Umbilical cord (tissue), 2 donors: ENCODE results near the gene GLP2R. TPM values are rescaled to one million over a fixed set of nuclear protein-coding genes. Genes with fewer than 3 reads are reported as not detected.

Source experiments
- DNase-seq: peaks from one replicate; pipeline ENCODE4 v3.0.0-alpha.2; 2015; ENCODE audit warnings: low spot score
- total RNA-seq: library from RNA; depleted of rRNA; stranded (reverse); fragments of >200 nt; gene quantifications from one replicate; pipeline ENCODE4 v1.2.3, GENCODE V29; 2014; ENCODE audit warnings: low replicate concordance; ENCODE audit not compliant: insufficient read depth

GLP2R gene
- total RNA-seq, 1 donor from 2014 or later, result 3.9 TPM

DNA sequence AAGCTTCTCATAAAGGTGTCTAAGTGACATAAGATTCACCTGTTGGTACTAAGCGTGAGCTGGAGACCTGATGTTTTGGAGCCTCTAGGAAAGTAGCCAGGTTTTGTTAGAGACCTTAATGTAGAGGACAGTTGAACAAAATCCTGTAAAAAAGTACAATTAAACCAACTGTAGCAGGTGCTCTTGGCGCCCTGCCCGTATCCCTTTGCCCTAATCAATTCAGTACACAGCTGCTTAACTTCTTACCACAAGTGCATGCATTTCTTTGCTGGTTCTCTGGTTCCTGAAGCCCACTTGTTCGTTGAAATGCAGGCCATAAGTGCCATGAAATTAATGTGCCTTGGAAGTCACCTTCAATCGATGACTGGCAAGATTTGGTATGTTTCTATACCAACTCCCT is 24.4 kb downstream of the GLP2R start:
- no peak for DNase-seq

DNA sequence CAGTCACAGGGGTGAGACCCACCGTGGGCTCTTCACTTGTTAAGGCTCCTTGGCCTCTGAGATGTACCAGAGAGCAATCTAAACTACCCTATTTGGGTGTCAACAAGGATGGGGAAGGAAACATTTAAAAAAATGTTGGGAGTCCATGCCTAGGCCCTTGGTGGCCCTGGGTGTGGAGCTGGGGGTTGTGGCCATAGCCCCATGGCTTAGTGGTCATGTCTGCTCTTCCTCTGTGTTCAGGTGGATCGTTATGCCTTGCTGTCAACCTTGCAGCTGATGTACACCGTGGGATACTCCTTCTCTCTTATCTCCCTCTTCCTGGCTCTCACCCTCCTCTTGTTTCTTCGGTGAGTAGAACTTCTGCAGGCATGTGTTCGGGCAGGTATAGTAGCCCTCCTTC is 28.5 kb downstream of the GLP2R start:
- no peak for DNase-seq

DNA sequence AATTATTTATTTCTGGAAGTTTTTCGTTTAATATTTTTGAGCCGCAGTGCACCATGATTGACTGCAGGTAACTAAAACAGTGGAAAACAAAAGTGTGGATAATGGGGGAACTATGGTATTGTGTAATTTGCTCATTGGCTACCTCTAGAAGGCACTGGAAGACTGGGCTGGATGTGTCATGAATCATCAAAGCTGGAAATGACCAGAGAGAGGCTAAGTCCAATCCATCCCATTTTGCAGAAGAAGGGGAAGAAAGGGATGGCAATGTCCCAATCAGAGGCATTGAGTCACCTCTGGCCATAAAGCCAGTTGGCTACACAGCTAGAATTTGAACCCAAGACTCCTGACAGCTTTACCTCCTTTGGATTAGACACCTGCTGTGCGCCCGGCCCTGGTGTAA is 29.3 kb downstream of the GLP2R start:
- no peak for DNase-seq

DNA sequence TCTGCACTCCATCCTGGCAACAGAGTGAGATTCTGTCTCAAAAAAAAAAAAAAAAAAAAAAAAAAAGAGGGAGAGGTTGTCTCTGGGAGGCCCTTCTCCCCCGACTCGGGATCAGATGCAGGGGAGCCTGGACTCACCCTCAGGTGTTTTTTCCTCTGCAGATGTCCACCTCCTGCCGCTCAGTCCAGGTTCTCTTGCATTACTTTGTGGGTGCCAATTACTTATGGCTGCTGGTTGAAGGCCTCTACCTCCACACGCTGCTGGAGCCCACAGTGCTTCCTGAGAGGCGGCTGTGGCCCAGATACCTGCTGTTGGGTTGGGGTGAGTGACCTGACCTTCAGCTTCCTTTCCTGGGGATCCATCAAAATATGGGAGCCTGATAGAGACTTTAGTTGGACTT is 34.1 kb downstream of the GLP2R start:
- no peak for DNase-seq

DNA sequence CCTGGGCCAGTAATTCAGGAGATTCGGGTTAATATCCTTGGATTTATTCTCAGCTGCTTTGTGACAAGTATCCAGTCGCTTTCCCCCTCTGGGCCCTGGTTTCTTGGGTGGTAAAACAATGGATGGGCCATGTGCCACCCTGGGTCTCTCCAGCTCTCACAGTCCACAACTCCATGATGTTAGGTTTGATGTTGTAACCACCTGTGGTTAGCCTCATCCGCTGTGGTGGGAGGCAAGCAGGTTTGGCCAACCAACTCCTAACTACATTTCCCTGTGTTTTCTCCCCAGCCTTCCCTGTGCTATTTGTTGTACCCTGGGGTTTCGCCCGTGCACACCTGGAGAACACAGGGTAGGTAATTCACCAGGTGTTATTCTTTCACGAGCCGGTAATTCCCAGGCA is 35.1 kb downstream of the GLP2R start:
- no peak for DNase-seq

DNA sequence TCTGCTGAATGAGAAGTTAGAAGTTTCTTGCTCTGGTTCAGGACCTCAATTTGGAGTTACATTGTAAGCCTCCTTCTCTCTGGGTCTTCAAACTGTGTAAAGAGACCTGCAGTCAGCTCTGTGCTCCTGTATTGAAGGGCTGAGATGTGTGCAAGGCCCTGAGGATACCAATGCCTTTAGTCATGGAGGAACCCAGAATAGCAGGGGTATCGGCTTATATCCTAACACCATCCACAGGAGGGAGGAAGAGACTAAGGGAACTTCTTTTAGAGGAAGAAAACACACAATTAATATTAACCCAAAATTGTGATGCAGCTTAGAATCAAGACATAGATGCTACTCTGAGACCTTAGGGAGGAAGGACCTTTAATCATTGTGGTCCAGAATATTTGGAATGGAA is 36.5 kb downstream of the GLP2R start:
- no peak for DNase-seq

DNA sequence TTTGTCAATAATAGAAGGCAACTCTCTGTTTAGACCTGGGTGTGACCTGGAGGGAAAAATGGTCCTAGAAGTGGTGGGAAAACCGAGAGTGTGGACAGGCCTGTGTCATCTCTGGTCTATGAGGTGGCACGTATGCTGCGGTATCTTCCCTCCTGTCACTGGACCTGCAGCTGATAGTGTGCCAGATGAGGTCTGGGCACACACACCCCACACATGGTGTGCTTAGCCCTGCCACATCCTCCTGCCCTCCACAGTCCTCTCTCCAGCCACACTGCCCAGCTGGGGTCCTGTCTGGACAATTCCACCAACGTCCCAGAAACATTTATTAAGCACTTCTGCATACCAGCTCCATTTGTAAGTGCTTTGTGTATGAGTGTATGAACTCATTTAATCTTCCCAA is 37.2 kb downstream of the GLP2R start:
- DNase-seq, result no peak

DNA sequence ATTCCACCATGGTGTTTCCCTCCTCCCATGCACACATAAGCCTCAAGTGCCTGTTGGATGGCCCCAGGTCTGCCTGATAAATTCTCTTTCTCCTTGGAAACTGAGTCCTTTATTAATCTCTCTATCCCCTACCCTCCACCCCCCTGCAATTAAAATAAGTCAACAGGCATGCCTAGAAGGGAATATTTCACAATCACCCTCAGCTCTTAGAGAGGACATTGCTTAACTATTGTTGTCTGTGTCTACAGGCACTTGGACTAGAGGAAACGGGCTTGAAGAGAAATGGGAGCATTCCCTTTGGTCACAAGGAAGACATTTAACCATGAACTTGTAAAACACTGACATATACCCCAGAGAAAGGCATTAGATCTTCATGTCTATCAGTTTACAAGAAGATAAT is 39.9 kb downstream of the GLP2R start:
- no peak for DNase-seq

DNA sequence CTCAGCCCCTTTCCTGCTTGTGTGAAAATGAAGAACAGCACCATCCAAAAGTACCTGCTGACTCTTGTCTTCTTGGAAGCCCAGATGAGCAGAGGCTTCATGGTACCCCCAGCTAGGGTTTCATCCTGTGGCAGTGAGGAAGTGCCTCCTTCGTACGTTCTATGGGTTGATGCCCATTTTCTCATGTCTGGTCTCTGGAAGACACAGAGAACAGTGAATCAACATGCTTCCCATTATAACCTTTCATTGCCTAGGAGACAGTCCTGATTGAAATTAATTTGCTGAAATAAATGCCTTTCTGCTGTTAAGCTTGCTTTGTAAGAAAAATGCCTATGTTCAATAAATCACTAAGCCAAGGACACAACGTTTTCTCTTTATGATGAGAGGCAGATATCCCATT is 42.8 kb downstream of the GLP2R start:
- DNase-seq, result no peak

DNA sequence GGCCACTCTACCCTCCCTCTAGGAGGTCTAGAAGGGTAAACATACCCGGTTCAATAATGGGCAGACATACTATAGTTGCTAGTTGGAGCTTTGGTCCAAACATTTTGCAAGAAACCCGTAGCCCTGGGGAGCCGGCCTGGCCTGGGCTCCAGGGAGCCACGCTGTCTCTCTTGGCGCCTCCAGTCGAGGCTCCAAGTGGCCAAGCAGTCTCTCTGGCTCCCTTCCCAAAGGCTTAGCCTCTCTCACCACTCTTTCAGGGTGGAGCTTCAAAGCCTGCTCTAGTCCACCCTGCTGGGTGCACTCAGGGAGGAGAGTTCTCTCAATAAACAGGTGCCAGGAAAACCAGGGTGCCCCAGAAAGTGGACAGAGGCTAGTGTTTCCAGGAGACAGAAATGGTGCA is 47.1 kb downstream of the GLP2R start:
- DNase-seq, result no peak

DNA sequence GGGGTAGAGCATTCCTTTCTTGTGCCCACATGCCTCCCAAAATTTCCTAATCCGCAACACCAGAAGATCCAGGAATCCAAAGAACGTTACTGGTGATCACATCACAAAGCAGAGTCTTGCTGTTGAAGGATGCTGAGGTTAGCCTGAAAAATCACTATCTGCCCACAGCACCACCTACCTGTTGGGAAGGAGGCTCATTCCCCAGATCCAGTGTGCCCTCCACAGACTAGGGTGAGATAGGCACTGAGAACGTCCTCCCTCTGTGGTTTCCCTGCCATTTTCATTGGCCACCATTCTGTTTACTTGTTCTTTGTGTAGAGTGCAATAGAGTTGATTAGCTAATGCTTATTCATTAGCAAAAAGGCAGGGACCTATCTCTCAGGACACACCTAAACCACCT is 49.0 kb downstream of the GLP2R start:
- DNase-seq, result no peak

DNA sequence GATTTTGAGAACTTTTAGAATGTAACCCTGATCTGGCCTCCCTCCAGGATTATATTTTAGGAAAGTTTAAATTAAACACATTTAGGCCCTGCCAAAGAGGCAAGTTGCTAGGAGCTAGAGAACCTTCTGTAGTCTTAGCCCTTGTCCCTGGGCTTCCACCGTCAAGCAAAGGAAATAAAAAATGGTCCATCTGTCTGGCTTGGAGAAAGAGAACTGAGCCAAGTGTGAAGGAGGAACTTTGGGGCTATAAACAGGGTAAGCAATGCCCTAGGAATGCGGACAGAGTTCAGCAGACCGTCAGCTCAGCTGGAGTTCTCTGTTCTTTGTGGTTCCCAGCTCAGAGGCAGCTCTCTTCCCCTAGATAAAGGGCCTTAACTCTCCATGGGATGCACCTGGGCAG is 49.7 kb downstream of the GLP2R start:
- DNase-seq, result peak; percentile 23

DNA sequence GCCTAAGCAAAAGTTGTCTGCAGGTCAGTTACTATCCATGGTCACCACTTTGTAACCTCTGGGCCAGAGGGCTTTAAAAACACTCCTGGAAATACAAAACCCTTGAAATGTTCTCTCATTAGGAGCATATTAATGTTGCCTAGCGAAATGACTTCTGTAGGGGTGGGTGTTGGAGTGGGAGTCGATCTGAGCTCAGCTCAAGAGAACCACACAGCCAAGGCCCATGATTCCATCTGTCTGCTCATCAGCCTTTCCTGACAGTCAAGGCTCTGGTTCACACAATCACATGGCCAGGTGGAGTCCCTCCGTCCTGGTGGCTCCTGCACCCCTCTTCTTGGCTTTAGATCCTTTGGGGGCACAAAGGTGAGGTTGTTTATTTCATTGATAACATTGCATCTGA is 52.6 kb downstream of the GLP2R start:
- no peak for DNase-seq

DNA sequence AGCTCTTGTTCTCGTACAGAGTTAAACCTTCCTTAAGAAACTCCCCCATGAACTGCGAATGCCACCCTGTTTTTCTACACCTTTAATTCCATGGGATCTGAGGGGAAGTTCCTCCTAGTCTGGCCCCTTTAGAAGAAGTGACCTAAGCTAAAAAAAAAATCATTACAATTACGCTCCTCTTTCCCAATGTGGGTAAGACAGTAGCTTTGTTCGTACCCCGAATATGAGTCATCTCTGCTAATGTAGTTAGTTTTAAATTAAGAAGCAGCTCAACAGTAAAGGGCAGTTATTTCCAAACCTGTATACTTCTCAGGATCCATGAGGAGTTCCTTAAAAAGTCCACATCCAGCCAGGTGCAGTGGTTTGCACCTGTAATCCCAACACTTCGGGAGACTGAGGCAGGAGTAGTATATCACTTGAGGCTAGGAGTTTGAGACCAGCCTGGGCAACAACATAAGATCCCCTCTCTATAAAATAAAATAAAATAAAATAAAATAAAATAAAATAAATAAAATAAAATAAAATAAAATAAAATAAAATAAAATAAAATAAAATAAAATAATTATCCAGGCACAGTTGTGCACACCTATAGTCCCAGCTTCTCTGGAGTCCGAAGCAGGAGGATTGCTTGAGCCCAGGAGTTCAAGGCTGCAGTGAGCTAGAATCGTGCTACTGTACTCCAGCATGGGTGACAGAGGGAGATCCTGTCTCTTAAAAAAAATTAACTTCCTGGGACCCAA is 53.2 kb downstream of the GLP2R start:
- DNase-seq, result no peak

DNA sequence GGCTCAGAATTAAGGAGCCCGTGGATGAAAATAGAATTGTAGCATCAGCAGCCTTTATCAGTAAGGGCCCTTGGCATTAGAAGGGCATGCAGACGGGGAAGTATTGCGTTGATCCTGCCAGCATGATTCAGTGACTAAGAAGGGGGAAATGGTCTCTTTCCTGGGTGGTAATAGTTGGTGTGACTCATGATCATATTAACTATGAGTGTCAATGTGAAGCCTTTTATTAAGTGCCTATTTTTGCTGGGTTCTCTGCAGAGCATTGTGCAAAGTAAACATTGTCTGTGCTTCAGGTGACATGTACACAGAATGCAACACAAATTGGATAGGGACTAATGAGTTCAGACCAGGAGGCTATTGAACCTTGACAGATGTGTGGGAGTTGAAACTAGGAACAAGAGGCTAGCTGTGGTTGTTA is 54.9 kb downstream of the GLP2R start:
- peak; percentile 24 for DNase-seq

DNA sequence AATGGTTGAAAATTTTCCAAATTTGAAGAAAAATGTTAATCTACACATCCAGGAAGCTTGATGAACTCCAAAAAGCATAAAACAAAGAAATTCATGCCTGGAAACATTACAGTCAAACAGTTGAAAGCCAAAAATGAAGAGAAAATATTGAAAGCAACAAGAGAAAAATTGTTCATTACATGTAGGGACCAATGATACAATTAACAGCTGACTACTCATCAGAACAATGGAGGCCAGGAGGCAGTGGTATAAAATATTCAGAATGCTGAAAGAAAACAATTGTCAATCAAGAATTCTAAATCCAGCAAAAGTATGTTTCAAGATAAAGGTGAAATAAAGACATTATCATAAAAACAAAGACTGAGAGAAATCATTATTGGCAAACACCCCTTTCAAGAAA is 57.7 kb downstream of the GLP2R start:
- DNase-seq, result no peak

DNA sequence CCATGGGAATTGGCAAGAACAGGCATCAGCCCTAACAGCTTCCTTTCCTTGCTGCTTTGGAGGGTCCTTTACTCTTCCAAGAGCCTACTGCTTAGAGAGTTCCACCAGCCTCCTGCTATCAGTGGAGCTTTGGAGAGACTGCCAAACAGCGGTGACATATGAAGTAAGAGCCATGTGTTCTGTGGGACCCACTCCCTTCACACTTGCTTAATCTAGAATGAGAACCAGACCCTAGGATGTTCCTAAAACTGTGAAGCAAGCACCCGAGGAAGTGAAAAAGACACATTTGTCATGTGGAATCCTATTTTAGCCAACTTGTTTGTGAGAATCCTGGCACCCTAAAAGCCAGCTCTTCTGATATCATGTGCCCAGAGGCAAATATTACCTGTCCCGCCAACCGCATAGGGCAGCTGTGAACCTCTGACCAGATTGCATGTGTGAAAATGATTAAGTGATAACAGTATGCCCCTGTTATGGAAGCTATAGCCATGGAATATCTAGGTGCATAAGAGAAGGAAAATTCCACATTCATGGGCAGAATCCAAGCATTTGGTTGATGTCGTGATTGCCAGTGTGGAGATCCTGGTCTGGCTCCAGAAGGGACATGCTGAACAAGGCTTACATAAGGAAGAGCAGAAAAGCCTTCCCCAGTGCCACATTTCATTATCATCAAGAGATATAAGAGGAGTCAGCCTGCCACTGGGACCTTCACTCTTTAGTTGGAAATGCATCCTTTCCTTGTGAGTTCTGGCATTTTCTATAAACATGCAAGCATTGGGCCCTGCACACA is 60.6 kb downstream of the GLP2R start:
- DNase-seq, result no peak

DNA sequence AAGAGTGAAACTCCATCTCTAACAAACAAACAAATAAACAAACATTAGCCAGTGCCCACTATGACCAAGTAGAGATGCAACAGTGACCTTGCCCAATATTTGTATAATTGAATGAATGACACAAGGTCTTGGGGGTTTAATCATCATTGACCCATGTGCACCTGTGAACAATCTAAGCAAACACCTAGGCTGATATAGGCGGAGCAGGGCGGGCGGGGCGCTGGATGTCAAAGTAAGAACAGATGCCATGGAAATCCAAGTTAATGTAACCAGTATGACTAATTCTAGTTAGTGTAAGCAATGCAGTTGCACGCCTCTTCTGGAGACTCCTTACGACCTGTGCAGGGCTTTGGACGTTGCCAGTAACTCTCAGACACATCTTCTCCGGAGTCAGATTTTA is 61.8 kb downstream of the GLP2R start:
- no peak for DNase-seq

DNA sequence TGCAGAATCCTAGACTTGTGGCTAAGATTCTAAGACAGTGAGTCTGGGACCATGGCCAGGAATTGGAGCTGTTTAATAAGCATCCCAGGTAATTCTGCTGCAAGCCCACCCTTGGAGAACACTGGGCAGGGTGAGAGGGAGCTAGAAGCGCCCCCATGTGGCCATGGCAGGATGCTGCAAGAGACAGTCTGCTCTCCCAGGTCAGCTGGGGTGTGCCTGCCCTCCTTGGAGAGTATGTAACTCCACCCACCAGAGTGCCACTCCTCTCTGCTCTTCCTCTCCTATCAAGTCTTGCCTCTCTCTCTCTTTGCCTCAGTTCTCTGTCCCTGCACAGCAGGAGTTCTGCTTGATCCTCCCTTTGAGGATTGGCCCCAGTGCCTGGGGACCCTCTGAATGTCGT is 64.4 kb downstream of the GLP2R start:
- DNase-seq, result no peak

DNA sequence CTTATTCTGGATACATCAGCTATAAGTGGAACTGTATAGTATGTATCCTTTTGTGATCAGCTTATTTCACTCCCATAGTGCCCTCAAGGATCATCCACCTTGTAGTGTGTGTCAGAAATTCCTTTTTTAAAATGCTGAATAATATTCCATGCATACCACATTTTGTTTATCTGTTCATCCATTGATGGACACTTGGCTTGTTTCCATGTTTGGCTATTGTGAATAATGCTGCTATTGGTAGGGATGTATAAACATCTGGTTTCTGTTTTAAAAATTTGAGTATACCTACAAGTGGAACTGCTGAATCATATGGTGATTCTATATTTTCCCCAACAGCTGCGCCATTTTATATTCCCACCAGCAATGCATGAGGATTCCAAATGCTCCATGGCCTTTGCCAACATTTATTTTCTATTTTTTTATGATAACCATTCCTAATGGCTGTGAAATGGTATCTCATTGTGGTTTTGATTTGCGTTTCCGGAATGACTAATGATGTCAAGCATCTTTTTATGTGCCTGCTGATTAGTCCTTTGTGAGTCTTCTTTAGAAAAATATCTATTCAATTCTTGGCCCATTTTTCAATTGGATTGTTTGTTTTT is 67.8 kb downstream of the GLP2R start:
- DNase-seq, result no peak

DNA sequence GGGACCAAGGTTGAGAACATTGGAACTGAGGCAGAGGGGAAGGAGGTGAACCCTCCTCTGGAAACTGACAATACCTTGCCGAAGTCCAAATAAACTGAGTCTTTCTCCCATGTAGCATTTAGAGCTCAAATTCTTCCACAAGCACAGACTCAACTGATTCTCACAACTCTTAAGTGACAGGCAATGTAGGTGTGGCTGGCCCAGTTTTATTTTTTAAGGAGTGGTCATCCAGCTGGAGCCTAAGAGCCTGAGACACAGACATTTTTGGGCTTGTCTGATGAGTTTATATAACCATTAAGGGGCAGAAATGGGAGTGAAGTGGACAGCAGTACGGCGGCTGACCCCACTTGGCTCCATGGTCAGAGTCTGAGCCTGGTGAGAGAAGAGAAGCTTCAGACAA is 68.5 kb downstream of the GLP2R start:
- DNase-seq, result no peak

DNA sequence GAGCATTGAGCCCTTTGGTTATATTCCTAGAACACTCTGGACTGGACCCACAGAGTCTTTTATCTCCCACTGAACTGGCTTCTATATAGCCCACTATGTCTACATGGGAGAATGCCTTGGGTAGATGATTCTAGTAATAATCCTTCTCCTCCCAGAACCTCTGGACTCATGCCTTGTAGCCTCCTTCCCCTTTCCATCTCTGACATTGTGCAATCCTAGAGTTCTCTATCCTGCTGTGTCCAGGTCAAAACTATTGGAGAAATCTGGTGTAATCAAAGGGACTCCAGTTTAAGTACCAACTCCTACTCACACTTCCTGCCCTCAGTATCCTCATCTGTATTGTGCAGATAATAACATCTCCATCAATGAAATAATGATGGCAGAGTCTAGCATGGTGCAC is 70.2 kb downstream of the GLP2R start:
- no peak for DNase-seq

DNA sequence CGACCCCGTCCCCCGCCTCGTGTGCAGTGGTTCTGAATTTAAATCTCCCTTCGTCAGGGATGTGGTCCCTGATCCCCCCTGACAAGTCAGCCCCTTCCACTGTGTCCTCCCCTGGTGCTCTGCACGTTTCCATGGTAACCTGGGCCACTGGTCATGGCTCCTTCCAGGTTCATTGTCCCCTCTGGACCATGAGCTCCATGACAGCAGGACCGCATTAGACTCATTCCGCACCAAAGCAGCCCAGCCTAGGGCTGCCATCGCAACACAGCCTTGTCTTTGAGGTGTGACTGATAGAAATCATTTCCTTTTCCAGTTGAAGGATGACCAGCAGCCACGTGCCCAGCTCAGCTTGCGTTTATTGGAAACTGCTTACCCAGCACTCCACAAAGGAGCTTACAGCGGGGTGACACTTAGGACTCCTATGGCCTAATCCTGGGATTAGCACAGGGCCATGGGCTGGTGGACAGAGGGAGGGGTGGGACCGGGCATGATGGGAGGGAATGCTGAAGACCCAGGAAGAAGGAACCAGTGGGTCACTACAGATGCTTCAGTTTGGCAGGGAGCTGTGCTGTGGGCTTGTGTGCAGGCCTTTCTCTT is 71.7 kb downstream of the GLP2R start:
- no peak for DNase-seq
